Measurements from ENCODE around the gene HTR2A.

DNA sequence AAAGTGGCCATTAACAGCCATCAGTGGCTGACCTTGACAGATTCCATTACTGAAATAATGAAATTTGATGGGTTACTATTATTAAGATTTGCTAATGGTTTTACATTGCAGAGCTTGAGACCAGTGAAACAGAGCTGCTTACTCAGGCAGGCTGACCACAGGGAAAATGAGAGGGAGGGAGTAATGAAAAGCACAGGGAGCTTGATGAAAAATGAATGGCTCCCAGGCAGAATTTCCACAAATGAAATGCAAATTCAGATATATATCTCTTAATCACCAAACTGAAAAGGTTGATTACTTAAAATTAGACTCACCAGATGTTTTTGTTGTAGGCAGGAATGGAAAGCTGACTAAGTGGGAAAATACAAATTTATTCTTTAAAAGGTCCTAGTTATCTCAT lies 36.1 kb downstream of the HTR2A start:
- TF ChIP-seq CTCF (IDR thresholded peaks at IDR 0.05; ENCODE audit: poor library complexity, severe bottlenecking) = no peak
- TF ChIP-seq EP300 (conservative IDR thresholded peaks at IDR 0.05; ENCODE audit: poor library complexity, severe bottlenecking) = no peak
- TF ChIP-seq MXI1 (conservative IDR thresholded peaks at IDR 0.05; ENCODE audit: poor library complexity, severe bottlenecking) = no peak
- TF ChIP-seq TAF1 (IDR thresholded peaks at IDR 0.05; ENCODE audit: low read depth) = no peak
